Measurements from ENCODE around the gene SARNP. TPM values are rescaled to one million over a fixed set of nuclear protein-coding genes. Genes with fewer than 3 reads are reported as not detected.

SARNP gene
- total RNA-seq, 1 donor: 94.6 TPM

DNA sequence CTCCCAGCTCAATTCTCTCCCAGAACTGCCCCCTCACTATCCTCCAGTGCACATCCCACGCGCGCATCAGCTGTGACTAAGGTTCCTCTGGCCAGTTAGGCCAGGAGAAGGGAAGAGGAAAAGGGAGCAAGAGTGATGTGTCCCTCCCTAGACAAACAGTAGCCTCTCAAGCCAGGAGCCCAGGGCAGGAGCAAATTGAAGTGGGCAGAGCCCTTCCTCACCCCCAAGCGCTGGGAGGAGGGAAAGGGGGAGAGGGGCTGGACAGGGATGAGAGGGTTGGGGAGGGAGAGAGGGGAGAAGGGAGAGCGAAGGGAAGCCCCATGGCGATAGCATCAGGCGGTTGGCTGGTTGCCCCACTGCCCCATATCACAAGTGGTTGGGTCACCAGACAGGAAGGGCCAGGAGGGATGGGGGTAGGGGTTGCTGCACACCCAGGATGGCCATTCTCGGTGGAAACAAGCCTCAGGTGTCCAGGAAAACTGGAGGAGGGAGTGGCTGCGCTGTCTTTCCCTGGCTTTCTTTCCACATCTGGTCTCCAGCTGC is 89.8 kb downstream of the SARNP start:
- DNase-seq (ENCODE audit: low read depth): peak; percentile 73
- TF ChIP-seq, protein P1, sequence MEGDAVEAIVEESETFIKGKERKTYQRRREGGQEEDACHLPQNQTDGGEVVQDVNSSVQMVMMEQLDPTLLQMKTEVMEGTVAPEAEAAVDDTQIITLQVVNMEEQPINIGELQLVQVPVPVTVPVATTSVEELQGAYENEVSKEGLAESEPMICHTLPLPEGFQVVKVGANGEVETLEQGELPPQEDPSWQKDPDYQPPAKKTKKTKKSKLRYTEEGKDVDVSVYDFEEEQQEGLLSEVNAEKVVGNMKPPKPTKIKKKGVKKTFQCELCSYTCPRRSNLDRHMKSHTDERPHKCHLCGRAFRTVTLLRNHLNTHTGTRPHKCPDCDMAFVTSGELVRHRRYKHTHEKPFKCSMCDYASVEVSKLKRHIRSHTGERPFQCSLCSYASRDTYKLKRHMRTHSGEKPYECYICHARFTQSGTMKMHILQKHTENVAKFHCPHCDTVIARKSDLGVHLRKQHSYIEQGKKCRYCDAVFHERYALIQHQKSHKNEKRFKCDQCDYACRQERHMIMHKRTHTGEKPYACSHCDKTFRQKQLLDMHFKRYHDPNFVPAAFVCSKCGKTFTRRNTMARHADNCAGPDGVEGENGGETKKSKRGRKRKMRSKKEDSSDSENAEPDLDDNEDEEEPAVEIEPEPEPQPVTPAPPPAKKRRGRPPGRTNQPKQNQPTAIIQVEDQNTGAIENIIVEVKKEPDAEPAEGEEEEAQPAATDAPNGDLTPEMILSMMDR (IDR thresholded peaks at IDR 0.05; ENCODE audit: insufficient read depth, low read depth, low read length): no peak
- H3K4me3 ChIP-seq (ENCODE audit: low read depth, low read length): peak overlapping the region; percentile 88

DNA sequence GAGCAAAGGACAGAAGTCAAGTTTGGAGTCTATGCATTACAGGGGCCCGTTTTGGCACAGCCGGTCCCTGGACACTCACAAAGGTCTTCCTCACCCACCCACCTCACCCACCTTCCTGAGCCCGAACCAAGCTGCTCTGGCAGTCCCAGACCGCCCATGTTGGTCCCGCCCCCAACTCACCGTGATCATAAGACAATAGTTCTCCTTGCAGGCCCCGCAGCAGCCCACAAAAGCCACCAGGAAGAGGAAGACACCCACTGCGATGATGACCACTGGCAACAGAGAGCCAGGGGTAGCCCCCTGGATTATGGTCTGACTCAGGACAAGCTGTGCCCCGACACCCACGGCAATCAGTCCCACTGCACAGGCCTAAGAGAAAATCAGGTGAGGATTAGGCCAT is 90.6 kb downstream of the SARNP start:
- peak overlapping the region; percentile 88 for H3K4me3 ChIP-seq (ENCODE audit: low read depth, low read length)
- no peak for DNase-seq (ENCODE audit: low read depth)
- TF ChIP-seq, protein P1 (IDR thresholded peaks at IDR 0.05; ENCODE audit: insufficient read depth, low read depth, low read length): no peak

DNA sequence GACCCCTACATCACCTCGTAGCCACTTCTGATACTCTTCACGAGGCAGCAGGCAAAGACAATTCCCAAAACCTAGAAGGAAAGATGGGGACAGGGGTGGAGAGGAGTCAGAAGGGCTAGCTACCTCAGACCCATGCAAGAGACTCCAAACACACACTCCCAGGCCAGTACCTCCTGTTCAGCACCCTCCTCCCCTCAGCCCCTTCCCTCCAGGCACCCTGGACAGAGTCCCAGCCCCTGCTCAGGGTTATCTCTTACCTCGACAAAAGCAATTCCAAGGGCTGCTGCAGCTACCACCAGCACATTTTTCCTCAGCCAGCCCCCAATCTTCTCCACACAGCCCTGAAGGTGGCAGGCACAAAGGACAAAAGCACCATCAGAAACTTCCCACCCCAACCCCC is 92.0 kb downstream of the SARNP start:
- TF ChIP-seq, protein P1 (IDR thresholded peaks at IDR 0.05; ENCODE audit: insufficient read depth, low read depth, low read length): no peak
- no peak overlapping the region for H3K4me3 ChIP-seq (ENCODE audit: low read depth, low read length)
- DNase-seq (ENCODE audit: low read depth): no peak

DNA sequence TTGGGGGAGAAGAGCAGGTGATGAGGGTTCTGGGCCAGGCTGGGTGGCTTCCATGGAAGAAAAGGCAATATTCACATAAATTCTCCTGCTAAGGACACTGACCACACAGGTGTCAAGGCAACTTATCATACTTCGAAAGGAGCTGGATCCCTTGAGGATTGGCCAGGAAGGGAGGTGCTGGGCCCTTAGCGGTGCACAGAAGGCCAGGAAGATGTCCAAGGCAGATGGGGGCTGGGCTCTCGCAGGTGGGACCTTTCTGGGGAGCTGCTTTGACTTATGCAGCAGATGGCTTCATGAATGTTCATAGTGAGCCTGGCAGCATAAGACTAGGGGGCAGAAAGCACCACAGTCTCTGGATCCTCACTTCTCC is 92.6 kb downstream of the SARNP start:
- TF ChIP-seq, protein P1 (IDR thresholded peaks at IDR 0.05; ENCODE audit: insufficient read depth, low read depth, low read length): no peak
- H3K4me3 ChIP-seq (ENCODE audit: low read depth, low read length): no peak overlapping the region
- DNase-seq (ENCODE audit: low read depth): no peak

DNA sequence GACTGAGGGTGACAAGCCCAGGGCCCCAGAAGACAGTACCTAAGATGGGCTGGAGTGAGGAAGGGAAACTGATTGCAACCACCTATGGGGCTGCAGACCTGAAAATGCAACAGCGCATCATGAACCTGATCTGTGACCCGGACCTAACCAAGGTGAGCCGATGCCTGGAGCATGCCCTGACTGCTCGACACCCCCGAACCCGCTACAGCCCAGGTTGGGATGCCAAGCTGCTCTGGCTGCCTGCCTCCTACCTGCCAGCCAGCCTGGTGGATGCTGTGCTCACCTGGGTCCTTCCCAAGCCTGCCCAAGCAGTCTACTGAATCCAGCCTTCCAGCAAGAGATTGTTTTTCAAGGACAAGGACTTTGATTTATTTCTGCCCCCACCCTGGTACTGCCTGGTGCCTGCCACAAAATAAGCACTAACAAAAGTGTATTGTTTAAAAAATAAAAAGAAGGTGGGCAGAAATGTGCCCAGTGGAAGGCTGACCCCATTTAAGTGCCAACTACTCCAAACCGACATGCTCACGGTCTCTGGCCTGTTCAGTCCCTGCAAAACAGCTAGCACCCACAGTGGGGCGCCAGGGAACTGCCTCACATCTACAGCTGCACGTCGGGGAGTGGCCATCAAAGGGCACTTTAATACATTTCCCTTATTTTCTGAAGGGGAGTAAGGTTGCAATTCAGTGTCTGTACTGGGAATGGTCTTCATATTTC is 93.1 kb downstream of the SARNP start:
- DNase-seq (ENCODE audit: low read depth): peak; percentile 67
- no peak overlapping the region for H3K4me3 ChIP-seq (ENCODE audit: low read depth, low read length)
- TF ChIP-seq, protein P1 (IDR thresholded peaks at IDR 0.05; ENCODE audit: insufficient read depth, low read depth, low read length): peak; percentile 71

DNA sequence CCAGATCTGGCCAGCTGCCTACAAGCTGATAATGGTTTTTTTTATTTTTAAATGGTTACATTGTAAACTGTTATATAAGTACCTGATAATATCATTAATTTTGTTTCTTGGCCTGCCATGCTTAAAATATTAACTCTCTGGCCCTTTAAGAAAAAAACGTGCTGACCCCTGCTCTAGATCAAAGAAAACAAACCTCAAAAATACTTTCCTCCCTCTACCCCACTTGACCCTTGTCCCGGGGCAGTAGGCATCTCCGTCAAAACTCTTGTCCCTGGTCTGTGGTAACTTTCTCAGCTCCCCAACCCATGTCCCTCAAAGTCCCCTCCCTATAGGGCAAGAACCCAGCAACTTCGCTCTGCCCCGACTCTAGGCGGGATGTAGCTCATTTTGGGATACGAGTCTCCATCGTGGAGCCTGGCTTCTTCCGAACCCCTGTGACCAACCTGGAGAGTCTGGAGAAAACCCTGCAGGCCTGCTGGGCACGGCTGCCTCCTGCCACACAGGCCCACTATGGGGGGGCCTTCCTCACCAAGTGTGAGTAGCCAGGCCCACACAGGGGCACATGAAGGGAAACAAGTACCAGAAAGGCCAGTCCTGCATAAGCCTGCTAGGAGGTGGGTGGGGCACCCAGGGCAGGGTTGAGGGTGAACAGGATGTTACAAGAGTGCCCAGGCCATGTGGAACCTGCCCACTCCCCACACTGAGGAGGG is 93.9 kb downstream of the SARNP start:
- DNase-seq (ENCODE audit: low read depth): no peak
- H3K4me3 ChIP-seq (ENCODE audit: low read depth, low read length): no peak overlapping the region
- TF ChIP-seq, protein P1 (IDR thresholded peaks at IDR 0.05; ENCODE audit: insufficient read depth, low read depth, low read length): no peak
